GM12878 (cell line): ENCODE results near the gene SHFL.

Experiments used
- CTCF ChIP-seq, 3 experiments: IDR thresholded peaks in 2 of 3; conservative IDR thresholded peaks in 1 of 3; 2 replicates each; pipeline ENCODE4 v1.5.1; 2011; ENCODE audit warnings: low read depth in 3 of 3, low read length in 3 of 3, mild to moderate bottlenecking in 3 of 3, control low read depth in 2 of 3, moderate library complexity in 2 of 3, inconsistent platforms in 1 of 3, mixed read lengths in 1 of 3; ENCODE audit not compliant: control insufficient read depth in 2 of 3, insufficient read depth in 1 of 3; ENCODE audit errors: extremely low read depth in 1 of 3
- EGR1 ChIP-seq, 2 experiments: IDR thresholded peaks; 1 replicate in 1 of 2; 2 replicates in 1 of 2; pipeline ENCODE4 v1.6.1; 2011 to 2012; ENCODE audit warnings: low read depth in 2 of 2, low read length in 2 of 2, borderline replicate concordance in 1 of 2, mild to moderate bottlenecking in 1 of 2, moderate library complexity in 1 of 2
- MTA3 ChIP-seq: IDR thresholded peaks from 2 replicates; pipeline ENCODE4 v1.6.1; 2012; ENCODE audit warnings: low read length, inconsistent platforms, borderline replicate concordance
- NFXL1 ChIP-seq: fragments of 450-650 bp; IDR thresholded peaks from 2 replicates; pipeline ENCODE4 v1.6.1; 2017; ENCODE audit warnings: antibody characterized with exemption, mild to moderate bottlenecking, borderline replicate concordance
- PML ChIP-seq: IDR thresholded peaks from 2 replicates; pipeline ENCODE4 v1.6.1; 2012; ENCODE audit warnings: low read length, inconsistent platforms
- RAD21 ChIP-seq: IDR thresholded peaks from 2 replicates; pipeline ENCODE4 v1.6.1; 2011; ENCODE audit warnings: mild to moderate bottlenecking, low read depth, low read length, moderate library complexity; ENCODE audit not compliant: insufficient read depth

DNA sequence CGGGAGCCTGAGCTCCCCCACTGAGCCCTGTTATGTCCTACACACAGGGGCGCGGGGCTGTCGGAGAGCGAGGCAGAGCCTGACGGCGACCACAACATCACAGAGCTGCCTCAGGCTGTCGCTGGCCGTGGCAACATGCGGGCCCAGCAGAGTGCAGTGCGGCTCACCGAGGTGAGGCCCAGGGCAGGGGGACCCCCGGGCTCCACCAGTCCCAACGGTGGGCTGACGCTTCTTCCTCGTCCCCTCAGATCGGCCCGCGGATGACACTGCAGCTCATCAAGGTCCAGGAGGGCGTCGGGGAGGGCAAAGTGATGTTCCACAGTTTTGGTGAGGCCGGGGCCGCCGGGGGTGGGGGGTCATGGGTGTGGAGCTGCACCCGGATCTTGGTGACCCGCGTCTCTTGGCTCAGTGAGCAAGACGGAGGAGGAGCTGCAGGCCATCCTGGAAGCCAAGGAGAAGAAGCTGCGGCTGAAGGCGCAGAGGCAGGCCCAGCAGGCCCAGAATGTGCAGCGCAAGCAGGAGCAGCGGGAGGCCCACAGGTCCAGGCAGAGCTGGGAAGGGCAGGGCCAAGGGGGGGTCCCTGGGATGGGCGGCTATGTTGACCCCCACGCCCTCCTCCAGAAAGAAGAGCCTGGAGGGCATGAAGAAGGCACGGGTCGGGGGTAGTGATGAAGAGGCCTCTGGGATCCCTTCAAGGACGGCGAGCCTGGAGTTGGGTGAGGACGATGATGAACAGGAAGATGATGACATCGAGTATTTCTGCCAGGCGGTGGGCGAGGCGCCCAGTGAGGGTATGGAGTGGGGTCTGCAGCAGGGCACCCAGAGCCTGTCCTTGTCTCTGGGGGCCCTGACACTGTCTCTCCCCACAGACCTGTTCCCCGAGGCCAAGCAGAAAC lies 24.2 kb downstream of the SHFL start:
- TF ChIP-seq NFXL1 (no peak), CTCF (IDR thresholded peaks at IDR 0.05 in 2 of 3, conservative IDR thresholded peaks at IDR 0.05 in 1 of 3; ENCODE audit: control insufficient read depth in 2 of 3, extremely low read depth in 1 of 3, insufficient read depth in 1 of 3, low read depth in 3 of 3, low read length in 3 of 3) (no peak), EGR1 (IDR thresholded peaks at IDR 0.05; ENCODE audit: borderline replicate concordance in 1 of 2, low read depth in 2 of 2, low read length in 2 of 2) (no peak), PML (no peak), RAD21 (no peak), MTA3 (no peak)
